Activated CD8-positive, alpha-beta memory T cell treated with anti-CD3 and anti-CD28 coated beads for 1 hour (primary cell): ENCODE measurements around the gene SEC16B.

Source experiments
- DNase-seq, 2 donors: peaks; one replicate each; pipeline ENCODE4 v3.0.0-alpha.2; 2020; ENCODE audit warnings: low read depth in 1 of 2; ENCODE audit errors: extremely low read depth in 1 of 2

SEC16B gene

GRCh38 chr1:177981200-177981599 is 11.3 kb upstream of the SEC16B start:
- no peak for DNase-seq

DNA sequence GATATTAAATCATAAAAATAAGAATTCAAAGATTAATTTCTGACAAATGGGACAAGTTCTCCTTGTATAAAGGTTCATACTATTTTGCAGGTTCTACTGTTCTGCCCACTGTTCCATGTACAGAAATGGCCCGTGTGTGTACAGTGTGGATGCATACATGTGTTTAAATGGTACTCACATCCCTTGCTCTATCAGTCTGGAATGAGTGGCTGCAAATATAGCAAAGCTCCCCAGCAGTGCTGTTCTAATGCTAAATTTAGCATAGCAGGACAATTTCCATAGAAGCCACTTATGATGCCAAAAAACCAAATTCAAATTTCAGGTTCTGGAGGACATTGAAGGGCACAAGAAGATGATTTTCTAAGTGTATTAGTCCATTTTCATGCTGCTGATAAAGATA is 9.4 kb upstream of the SEC16B start:
- no peak for DNase-seq

GRCh38 chr1:177978530-177978929 is 8.7 kb upstream of the SEC16B start:
- DNase-seq: no peak

- no peak for DNase-seq
These were observed 7.3 kb upstream of the SEC16B start for GRCh38 chr1:177977141-177977540.

DNA sequence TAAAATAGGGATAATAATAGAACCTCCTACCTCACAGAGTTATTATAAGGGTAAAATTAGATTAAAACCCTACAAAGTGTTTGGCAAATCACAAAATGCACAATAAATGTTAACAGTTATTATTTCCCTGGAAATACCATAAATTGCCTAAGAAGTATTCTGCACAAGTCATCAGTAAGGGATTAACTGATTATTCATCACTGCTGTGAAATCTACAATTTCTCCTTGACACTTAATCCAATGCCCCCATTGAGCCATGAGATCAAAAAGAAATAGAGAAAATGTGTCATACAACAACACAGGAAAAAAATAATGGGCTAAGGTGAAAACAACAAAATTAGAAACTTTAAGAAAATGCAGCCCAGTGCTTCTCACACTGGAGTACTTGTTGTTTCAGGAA is 6.7 kb upstream of the SEC16B start:
- DNase-seq: no peak

DNA sequence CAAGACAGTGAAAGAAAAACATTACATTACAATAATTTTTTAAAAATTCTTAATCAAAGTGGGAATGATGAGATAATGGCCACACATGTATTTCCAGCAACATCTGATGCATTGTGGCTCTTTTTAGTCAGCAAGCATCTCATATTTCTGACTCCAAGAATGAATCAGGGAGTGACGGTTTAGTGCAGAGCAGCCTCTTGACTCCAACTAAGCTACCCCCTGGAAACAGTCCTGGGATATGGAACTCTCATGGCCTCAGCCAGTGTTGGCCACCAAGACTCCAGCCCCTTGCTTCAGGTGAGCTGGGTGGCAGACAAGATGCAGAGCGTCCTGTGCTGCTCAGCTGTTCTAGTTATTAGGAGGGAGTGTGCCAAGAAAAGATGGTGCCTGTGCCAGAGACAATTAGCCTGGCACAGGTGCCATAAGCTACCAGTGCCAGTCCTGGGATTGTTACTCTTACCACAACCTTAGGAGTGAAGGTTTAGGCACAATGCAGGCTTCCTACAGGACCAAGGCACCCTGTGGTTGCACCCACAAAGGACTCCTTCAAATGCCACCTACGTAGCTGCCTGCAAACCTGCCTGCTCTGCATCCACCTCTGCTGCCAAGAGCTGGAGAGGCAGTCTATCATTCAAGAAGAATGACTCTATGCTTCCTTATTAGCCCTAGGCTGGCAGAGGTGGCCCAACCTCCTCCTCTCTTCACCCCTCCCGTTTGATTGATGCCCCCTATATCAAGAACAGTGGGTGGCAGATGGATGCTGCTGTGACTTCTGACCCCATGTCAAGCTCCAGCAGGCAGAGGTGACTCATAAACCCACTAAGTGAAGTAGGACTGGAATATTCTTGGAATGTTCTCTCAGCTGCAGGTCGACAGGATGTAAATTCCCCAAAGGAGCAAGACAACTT is 6.0 kb upstream of the SEC16B start:
- no peak for DNase-seq

DNA sequence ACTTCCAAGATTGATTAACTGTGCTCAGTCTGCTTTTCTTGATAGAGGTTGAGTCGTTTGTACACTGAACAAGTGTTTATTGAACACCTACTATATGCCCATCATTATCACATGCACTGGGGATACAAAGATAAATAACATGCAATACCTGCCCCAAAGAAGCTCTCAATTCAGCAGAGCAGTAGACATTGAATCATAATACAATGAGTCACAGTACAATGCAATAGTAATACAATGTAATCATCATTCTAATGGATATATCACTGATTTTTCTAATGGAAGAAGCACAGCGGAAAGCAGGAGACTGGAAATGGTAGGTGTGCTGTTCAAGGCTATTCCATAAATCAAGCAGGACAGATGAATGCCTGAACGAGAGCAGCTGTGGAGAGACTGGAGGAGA is 3.7 kb upstream of the SEC16B start:
- DNase-seq: no peak

DNA sequence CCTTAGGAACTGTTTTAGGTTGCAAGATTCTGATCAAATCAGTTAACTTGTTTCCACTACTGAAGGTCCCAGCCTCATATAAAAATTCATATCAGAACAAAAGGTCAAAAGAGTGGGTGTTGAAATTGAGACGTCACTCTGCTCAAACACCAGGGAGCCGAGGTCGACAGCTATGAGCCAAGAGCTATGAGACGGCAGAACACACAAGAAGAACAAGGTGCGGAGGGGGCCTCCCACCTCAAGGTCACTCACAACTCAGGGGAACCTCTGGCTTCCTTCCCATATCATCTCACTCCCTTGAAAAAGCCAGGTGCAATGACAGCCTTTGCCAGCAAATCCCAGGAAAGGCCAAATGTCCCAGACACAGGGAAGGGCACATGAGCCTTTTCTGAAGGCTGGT is 749 bp downstream of the SEC16B start:
- no peak for DNase-seq

GRCh38 chr1:177966199-177966598 is 3.7 kb downstream of the SEC16B start:
- no peak for DNase-seq

GRCh38 chr1:177965293-177965692 is 4.6 kb downstream of the SEC16B start:
- DNase-seq: no peak

GRCh38 chr1:177964336-177964735 is 5.5 kb downstream of the SEC16B start:
- no peak for DNase-seq

- DNase-seq: no peak
These were observed 8.8 kb downstream of the SEC16B start for GRCh38 chr1:177960939-177961622.

DNA sequence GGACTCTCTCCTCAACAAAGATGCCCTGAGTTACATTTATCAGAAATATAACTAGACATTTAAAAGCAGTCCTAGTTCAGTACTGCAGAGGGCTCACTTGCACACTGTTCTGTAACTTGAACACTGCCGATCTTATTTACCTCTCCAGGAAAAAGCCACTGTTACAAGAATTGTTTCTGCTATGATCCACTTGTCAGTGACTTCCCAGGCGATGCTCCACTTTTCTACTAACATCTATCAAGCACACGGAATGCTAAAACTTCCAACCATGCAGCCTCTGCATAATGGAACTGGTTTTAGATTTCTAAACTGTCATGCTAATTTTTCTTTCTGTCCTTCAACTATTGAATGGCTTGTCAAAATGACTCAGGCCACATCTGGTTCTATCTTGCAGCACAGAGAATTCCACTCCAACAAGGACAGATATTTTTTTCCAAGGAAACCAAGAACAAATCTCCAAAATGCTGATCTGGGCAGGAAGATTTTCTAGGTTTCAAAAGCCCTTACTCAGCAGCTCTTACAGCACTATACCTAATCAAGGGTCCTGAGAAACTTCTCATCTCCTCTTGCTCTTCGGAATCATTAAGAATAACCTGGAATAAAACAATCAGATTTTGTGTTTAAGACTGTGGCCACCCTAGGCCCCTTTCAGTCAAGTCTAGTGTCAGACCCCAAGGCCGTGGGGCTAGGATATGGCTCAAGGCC is 9.9 kb downstream of the SEC16B start:
- DNase-seq: no peak

- no peak for DNase-seq
These were observed 11.8 kb downstream of the SEC16B start for GRCh38 chr1:177958092-177958491.

DNA sequence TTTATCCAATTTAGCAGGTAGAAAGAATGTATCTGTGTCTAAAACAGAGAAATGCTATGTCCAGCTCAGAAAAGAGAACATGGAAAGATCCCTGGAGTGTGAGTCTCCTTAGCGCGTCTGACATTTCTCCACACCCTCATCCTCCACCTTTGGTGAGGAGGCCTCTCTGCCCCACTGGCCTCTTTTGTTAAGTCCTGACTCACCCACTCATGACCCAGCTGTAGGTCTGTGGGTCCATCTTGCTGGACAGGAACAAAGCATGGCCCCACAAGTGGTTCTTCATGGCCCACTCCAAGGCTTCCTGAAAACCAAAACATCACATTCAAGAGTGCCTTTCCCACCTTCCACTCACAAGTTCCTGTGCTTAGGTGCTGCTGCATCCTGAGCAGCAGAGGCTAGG is 15.8 kb downstream of the SEC16B start:
- no peak for DNase-seq

- DNase-seq: no peak
These were observed 16.3 kb downstream of the SEC16B start for GRCh38 chr1:177953549-177953948.

DNA sequence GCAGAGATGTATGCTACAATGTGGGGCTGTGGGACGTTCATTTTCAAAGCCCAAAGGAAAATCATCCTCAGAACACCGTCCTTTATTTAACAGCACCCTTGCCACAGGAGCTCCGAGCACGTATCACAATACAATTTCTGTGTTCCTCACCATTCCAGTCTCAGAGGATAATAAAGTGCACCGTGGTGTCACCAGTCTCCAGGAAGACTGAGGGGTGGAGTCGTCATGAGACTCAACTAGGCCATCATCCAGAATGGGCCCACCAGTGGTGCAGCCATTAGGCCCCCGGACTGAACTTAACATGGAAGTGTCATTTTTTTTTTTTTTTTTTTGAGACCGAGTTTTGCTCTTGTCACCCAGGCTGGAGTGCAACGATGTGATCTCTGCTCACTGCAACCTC is 17.2 kb downstream of the SEC16B start:
- DNase-seq: no peak

- no peak for DNase-seq
These were observed 17.6 kb downstream of the SEC16B start for GRCh38 chr1:177952249-177952648.

- no peak for DNase-seq
These were observed 19.4 kb downstream of the SEC16B start for GRCh38 chr1:177950506-177950905.

DNA sequence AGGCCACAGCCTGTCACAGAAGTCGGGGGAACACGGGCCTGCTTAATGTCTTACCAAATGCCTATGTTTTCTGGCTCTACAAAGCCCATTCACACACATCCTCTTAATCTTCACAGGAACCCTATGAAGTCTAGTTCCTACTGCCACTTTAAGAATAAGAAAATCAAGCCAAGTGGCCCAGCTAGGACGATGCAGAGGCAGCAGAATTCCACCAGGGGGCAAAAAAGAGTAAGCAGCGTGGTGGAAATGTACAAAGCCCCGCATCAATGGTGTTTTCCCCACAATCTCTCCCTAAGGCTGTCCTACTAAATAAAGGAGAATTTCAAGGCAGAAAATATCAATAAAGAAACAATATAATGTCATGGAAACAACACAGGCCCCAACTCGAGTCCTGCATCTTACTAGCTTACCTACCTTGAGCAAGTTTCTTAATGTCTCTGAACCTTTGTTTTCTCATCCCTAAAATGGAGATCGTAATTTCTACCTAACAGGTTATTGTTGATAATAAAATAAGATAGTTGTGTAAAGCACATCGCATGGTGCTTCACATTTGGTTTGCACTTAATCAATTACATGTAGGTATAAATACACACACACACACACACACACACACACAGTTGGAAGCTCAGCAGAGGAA is 21.4 kb downstream of the SEC16B start:
- DNase-seq: no peak

GRCh38 chr1:177947623-177948022 is 22.2 kb downstream of the SEC16B start:
- DNase-seq: no peak
